OCI-M2 (cell line): ENCODE measurements around the gene NEK5.
A peak's percentile ranks its signal among the peaks of the same experiment; 100 is the strongest.

Experiments
- DNase-seq: peaks from one replicate; lab custom pipeline; 2025; ENCODE audit not compliant: unreplicated experiment; lab: John Stamatoyannopoulos, UW

Gene NEK5

DNA sequence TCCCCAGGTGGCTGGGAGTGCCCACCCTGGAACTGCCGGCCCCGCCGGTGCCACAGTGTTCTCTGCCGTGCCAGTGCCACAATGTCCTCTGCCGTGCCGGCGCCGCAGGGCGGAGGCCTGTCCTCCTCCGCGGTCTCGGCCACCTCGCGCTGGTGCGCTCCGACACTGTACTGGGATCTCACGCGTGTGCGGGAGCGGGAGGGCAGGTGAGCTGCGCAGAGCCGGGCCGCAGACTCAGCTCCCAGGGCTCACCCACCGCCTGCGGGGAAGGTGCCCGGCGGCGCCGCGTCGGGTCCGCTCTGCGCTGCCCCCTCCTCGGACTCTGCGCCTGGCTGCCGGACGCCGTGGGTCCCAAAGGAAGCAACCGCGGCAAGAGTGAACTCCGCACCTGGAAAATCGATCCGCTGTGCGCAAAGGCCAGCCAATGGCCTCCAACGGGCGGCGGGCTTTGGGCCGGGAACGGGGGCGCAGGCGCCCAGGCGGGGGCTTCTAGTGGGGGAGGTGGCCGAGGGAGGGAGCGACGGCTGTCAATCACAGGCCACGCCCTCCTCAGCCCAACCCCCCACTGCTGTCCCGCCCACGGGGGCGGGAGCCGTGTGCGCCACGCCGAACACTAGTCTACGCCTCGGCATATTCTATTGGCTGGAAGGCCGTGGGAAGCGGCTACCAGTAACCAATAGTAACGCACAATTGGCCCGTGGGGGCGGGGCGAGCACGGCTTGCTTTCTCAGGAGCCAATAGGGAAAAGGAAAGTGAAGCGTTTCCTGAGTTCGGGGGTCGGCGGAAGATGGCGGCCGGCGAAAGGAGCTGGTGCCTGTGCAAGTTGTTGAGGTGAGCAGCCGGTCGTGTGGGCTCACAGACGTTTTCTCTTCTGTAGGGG, 117.0 kb downstream of the NEK5 start, which contains the start of gene ALG11:
Gene ALG11 (plus strand): TSS at position 767 of the 880 bp plus-strand sequence. CDS start 21 bp downstream, at position 788.
- peak; percentile 92 for DNase-seq

DNA sequence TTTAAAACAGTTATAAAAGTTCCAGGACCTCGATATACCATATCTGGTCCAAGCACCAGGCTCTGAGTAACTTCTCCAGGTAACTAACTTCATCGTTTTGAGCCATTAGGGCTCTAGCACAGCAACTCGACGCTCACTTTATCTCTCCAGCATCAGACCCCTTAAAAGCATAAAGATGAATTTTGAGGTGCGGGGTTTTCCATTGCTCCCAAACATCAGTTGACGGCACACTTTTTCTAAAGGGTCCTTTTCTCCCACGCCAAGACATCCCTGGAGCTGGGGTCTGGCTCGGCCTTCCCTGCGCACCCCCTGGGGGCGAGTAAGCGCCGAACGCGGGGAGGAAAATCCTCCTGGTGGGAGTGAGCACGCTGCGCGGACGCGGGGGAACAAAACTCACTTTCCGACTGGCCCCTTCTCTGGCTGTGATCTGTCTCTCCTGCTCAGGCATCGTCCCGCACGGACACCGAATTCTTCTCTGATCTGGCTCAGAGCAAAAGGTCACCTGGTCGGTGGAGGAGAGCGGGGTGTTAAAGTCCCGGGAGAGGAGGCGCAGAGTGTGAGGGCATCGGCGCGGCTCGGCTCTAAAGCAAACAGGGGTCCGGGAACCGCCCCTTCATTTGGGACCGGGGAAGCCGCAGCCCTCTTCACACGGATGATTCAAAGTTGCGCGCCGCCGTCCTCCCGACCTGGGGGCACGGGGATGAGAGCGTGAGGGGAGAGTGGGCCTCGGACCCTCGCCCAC, 117.8 kb downstream of the NEK5 start, which contains the start of gene ATP7B:
Gene ATP7B (minus strand): TSS at position 561 of the 742 bp plus-strand sequence. CDS start 113 bp downstream, at position 448.
- no peak for DNase-seq

DNA sequence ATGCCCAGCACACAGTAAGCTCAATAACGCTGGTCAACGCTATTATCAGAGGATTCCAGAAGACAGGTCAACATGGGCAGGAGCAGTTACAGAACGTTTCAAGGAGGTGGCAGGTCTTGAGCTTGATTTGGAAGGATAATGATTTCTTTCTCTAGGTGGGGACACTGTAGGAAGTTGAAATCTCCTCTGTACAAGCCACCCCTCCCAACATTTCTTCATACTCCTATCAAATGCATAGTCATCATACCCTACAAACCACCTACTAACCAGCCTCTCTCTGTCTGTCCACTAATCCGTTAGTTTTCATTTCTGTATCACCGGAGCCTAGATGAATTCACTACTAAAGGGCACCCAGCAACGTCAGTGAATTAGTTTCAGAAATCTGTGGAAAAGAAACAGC, 118.9 kb downstream of the NEK5 start:
- no peak for DNase-seq

DNA sequence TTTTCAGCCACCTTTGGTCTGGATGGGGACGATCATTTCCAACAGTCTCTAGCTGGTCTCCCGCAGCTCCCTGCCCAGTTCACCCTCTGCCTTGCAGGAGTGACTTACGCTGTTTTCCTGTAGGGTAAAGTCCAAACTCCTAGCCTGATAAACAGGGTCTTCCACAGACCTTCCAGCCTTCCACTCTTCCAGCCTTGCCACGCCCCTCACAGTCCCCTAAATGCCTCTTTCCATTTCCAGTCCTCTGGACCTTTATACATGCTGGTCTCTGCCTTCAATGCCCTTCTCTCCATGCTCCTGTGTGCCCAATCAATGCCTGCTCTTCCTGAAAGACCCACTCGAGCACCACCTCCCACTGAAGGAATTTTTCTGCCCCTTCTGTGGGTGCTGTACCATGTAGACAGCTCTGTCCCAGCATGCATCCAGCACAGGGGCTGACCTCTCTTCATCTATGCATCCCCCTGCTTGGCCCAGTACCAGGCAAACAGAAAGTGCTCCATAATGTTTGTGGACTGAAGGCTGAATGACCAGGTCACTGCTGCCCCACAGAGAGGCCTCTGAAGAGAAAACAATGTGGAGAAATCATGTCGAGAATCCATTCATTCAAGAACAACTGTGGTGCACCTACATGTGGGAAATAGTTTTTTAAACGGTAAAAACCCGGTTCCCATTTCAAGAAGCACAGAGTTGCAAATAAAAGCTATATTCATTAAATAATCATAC, 122.2 kb downstream of the NEK5 start:
- DNase-seq = no peak

DNA sequence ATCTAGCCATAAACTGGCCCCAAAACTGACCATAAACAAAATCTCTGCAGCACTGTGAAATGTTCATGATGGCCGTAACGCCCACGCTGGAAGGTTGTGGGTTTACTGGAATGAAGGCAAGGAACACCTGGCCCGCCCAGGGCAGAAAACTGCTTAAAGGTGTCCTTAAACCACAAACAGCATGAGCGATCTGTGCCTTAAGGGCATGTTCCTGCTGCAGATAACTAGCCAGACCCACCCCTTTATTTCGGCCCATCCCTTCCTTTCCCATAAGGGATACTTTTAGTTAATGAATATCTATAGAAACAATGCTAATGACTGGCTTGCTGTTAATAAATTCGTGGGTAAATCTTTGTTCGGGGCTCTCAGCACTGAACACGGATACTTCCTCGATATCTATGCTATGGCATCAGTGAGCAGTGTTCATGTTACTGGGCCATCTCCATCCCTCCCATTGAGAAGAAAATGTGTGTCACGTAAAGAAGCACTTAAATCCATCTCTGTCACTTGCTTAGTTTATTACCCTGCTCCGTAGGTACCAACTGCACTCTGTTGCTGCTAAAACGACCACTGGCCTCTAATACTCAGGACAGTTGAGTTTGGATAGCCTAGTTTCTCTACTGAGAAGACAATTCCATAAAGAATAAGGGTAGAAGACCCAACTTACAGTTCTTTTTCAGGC, 122.9 kb downstream of the NEK5 start:
- no peak for DNase-seq

DNA sequence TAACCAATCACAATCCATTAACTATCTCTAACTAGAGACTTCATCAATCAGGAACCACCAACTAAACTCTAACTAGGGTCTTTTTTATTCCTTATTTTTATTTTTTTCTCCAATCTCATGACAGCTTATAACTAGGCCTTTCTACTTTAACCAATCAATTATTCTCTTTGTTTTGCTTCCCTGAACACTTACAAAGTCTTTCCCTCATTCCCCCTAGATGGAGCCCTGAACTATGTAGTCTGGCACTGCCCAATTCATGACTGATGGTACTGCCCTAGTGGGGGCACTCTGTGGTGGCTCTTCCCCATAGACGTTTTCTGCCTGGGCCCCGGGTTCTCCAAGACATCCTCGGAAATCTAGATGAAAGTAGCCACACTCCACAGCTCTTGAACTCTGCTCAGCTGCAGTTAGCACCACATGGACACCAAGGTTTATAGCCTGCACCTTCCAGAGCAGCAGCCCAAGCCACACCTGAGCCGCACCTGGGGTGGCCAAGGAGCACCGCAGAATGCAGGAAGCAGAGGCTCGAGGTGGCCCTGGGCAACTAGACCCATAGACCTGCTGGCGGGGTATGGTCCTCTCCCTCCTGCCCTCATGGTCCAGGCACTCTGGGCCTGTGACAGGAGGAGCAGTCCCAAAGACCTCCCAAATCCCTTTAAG, 124.2 kb downstream of the NEK5 start:
- DNase-seq = no peak

DNA sequence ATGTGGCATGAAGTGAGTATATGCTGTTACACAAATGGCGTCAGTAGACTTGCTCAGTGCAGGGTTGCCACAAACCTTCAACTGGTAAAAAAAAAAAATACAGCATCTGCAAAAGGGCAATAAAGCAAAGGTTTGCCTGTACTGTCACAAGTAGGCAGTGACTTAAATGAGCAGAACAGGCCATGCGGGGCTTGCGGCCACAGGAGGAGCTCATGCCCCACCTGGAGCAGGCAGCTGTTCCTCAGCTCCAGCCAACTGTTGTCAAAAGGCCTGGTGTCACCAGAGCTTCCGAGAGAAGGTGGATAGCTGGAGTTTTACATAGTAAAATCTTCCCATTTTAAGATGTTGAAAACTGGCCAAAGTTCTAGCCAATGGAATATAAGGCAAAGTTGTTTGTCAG, 125.3 kb downstream of the NEK5 start:
- DNase-seq = no peak

DNA sequence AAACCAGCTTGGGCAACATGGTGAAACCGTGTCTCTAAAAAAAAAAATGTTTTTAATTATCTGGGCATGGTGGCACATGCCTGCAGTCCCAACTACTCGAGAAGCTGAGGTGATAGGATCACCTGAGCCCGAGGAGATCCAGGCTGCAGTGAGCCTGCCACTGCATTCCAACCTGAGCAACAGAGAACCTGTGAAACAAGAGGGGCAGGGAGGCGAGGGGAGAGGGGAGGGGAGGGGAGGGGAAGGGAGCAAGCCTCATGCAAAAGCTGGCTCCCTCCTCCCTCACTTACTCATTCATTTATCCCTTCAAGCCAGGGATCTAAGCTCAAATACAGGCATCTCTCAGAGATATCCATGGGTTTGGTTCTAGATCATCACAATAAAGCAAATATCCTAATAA, 126.5 kb downstream of the NEK5 start:
- DNase-seq = no peak

DNA sequence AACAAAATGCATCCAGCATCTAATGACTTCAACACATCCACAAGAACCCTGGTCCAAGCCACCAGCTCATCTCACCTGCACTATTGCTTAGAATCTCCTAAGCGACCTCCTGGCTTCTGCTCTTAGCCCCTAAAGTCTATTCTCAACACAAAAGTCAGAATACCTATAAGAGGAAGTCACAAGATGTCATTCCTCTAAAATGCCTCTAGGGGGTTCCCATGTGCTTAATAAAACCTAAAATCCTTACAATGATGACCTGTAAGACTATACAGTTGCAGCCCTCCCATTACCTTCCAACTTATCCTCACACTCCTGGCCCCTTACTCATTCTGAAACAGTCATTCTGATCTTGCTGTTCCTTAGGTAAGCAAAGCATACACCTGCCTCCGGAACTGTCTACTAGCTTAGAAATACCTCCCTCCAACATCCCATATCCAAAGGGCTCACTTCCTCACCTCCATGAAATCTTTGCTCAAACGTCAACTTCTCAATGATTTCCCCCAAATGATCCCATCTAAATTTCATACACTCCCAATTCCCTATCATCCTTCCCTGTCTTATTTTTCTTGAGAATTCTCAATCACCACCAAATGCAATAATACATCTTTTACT, 127.6 kb downstream of the NEK5 start:
- peak; percentile 10 for DNase-seq

DNA sequence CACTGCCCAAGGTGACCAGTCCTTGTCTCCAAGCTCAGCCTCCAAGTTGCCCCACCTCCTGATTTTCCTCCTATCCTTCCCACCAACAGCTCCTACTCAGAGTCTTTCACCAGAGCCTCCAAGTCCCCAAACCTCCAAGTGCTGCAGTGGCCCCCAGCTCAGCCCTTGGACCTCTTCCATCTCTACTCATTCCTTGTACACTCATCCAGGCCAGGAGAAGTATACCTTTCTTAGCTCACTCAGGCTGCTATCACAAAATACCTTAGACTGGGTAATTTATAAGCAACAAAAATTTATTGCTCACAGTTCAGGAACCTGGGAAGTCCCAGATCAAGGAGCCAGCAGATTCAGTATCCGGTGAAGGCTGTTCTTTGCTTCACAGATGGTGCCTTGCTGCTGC, 129.0 kb downstream of the NEK5 start:
- no peak for DNase-seq

DNA sequence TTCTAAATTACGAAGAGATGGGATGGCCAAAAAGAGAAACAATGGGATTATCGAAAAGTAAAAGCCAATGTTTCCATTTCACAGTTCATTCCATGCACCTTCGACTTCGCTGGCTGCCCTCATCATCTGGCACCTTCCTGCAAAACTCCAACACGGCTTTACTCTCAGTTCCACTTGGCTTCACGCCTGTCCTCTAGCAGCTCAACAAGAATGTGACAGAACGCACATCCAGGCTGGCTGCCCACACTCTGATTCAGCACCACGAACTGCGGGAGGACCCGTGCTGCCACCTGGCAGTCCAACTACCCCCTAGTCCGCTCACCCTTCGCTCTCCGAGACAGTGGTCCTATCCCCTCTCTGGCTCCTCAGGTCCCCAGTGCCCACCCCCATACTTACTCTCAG, 129.4 kb downstream of the NEK5 start:
- DNase-seq = no peak

DNA sequence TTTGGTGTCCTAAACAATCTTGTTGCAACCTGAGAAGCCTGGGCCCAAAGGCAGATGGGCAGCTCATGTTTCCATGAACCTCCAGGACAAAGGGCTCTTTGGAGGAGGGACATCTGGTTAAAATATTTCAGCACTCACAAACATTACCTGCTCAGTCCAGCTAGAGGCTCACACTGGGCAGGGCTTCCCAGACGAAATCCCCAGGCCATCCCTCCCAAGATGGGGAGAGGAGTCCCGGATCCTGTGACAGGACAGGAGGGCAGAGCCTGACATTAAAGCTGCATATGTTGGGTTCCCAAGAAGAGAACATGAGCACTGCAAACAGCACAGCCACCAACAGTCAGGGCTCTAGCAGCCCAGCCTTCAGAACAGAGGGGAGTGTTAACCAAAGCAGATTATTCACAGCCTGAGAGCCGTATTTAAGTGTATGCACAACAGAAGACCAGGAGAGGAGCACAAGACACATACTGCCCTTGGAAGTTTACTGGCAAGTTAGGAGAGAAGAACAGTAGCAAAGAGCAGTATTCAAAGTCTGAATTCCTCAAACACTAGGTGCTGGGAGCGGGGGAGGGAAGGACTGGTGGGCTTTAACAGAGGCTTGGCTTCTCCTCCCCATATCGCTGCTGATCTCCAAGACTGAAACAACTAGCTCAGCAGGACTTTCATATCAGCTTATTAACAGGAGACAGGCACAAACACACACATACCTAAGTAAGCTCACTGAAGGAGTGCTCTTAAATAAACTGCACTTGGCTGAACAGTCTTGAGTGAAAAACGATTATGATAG, 130.0 kb downstream of the NEK5 start:
- no peak for DNase-seq

DNA sequence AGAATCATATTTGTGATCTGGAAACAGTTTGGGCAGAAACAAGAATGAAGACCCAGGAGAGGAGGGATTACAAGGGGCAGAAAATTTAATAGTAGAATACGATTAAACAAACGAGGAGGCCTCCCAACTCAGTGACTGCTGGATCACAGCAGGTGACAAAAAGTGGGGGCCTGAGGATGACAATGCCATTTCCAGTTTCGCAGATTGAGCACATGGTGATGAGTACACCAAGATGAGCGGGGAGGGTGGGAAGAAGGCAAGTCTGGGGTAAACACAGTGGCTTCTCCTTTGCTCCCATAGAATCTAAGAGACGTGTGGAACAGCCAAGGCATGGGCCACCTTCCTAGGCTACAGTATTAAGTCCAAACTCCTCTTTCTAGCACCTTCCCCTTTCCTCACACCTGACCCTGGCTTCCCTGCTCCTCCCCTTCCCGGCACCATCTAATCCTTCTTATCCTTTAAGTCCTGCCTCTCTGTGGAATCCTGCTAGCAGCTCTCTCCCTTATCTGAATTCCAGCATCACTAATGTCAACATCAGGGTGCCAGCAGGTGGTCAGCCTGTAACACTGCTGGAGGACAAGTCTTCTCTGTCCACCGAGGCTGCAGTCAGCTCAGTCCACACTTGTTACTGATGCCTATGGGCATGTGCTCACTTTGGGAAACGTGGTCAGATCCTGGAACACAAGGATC, 131.1 kb downstream of the NEK5 start:
- no peak for DNase-seq

DNA sequence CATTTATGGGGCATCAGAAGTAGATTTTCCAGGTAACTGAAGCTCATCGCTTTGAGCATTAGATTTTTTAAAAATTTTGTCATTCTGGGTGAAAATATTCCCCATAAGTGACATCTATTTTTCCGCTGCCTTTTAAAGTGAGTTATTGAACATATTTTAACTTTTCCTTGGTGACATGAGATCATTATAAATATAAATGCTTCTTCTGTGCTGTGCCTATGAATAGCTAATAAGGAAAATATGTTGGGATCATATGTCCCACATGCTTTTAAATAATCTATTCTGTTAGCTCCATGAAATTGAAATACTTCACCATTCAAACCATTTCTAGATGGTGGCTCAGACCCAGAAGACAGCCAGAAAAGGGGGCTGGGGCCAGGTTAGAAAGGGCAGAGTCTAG, 131.7 kb downstream of the NEK5 start:
- DNase-seq = no peak

DNA sequence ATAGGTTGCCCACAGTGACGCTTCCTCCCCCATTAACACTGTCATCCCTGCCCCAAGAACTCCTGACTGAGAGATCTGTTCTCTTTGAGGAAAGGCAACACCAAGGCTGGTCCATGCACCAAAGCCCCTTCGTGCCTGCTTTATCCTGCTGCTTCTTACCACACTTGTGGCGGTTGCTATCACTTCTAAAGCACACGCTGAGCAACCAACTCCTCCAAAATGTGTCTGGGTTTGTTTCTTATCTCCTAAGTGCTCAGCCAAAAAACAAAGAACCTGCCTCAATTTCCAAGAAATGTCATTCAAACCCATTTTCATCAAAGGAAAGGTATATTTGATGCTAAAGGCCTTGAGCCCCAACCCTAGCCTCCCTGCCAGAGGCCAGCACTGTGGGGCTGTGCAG, 132.2 kb downstream of the NEK5 start:
- no peak for DNase-seq

DNA sequence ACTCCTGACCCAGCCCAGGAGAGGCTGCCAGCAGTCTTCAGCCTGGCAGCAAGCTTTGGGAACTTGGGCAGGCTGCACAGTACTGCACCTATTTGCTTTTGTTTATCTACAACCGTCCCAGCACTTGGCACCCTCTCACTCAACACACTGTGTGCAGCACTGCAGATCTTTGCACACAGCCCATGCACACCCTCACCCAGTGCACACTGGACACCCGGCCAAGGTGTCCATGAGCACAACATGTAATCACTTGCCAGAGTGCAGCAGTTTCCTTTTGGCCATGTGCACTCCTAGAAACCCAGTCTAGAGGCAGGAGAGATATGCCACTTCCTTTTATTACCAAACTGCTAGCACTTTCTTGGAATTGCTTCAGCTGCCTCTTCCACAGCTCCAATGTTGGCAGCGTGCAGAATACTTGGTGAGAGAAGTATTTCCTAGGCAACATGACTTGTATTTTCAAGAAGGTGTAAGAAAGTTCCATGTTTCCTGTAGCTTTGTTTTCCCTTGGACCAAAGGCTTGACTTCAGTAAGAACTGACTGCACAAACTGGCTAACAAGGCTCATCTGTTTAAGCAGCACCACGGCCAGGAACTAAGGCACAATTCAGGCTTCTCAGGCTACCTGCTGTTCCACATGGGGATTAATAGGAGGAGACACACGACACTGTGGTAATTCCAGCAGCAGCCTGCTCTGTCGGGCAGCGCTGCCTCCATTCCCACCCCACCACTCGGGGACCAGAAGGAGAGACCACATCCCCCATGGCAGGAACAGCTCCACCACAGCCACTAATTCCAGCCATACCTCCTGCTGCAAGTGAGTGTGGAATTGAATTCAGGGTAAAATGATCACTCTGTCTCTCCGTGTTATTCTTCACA, 133.0 kb downstream of the NEK5 start:
- no peak for DNase-seq

DNA sequence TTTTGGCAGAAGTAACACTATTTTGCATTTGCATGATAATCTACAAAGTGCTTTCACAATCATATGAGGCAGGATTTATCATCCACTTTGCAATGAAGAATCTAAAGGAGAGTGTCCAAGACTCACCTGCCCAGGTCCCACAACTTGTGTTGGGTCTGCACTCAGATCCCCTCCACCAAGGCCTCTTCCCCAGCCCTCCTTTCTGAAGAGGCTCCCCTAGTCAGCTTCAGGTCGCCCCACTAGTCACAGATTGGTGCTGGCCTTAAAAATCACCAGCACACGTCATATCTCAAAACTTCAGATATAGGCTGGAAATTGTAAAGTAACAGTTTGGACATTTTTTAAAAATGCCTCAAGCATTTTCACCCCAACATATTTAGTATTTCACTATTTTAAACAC, 135.2 kb downstream of the NEK5 start:
- DNase-seq = no peak
